GM10266 (cell line): Measurements from ENCODE around the gene ALPK3.

Experiments used
- DNase-seq: peaks from one replicate; pipeline ENCODE4 v3.0.0; 2012; ENCODE audit errors: extremely low spot score
- CTCF ChIP-seq: IDR thresholded peaks from 2 replicates; pipeline ENCODE4 v1.5.1; 2012; ENCODE audit warnings: mild to moderate bottlenecking, low read depth; ENCODE audit not compliant: control insufficient read depth, insufficient read depth; ENCODE audit errors: missing control alignments

ALPK3 gene

DNA sequence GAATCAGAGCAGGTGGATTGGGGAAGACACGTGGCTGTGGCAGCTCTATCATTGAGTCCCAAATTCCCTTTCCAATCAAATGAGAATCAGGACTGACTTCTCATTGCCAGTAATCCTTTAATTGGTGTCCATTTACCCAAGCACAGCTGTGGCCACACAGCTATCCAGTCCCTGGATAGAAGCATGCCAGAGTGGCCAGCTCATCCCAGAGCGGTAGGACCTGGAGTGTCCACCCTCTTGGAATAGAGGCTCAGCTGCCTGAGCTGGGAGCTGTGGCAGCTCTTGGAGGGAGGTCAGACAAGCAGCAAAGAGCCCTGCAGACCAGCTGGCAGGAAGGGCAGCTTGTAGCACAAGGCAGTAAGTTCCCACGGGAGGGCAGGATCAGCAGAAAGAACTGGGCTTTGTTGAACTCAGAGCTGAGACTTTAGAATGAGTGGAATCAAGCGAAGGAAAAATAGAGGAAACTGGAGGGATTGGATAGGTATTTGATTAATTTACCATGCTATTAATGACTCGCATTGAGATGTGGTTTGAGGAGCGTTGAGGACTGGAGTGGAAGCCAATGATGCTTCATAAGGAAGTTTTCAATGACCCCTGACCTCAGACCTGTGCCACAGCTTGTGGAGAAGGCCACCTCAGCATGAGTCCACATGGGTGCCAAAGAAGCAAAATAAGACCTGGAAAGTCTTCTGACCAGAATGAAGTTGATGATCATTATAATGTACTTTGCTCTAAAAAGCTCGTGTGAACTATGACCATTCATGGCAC is 6.9 kb upstream of the ALPK3 start:
- no peak for TF ChIP-seq CTCF
- no peak for DNase-seq

DNA sequence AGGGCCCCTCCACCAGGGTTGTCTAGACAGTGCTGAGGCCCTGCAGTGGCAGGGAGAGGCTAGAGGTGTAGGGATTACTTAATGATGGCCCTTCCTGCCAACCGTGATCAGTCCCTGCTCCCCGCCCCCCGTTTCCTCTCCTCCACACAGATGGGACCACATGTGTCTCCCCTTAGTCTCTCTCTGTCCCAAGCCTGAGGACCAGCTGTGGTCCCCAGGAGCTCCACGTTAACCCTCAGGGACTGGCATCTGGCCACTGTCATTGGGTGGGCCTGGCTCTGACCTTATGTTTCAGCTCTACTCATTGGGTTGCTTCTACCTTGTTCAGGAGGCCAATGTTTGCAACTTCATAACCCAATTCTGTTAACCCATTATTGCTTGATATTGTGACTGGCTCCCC is 6.0 kb upstream of the ALPK3 start:
- no peak for TF ChIP-seq CTCF
- DNase-seq = no peak

GRCh38 chr15:84811828-84812227 is 5.3 kb upstream of the ALPK3 start:
- TF ChIP-seq CTCF = no peak

DNA sequence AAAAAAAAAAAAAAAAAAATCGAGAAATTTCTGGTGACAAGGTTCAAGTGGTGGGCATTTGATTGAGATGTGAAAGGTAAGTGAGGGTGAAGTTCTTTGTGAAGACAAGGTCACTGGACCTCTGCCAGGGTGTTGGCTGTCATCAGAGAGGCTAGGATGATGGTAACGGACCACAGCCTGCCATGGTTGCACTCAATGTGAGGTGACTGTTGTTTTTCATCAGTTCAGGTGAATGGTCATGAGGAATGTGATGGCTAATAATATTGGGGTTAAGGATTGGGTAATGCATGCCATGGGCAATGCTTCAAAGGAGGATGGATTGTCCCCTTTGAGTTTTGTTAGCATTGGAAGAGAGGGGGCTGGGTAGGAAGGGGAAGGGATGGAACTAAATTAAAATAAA is 4.3 kb upstream of the ALPK3 start:
- TF ChIP-seq CTCF = no peak
- DNase-seq = no peak

More at GRCh38 chr15:84811828-84812227, 5.3 kb upstream of the ALPK3 start:
- DNase-seq = no peak

GRCh38 chr15:84813435-84813834 is 3.7 kb upstream of the ALPK3 start:
- no peak for TF ChIP-seq CTCF
- no peak for DNase-seq

DNA sequence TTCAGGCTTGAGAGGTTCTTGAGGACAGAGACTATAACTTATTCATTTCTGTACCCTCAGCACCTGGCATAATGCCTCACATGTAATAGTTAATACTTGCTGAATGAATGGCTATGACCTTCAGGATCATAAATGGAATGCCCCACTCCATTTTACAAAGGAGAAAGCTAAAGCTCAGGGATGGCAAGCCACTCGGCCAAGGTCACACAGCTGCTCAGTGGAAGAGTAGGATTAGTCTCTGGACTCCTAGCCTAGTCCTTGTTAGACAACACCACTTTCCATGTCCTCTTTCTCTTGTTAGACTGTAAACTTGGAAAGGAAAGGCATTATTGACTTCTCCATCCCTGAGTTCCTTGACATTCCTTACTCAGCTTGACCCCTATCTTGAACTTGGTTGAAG is 3.2 kb upstream of the ALPK3 start:
- TF ChIP-seq CTCF = no peak
- no peak for DNase-seq

DNA sequence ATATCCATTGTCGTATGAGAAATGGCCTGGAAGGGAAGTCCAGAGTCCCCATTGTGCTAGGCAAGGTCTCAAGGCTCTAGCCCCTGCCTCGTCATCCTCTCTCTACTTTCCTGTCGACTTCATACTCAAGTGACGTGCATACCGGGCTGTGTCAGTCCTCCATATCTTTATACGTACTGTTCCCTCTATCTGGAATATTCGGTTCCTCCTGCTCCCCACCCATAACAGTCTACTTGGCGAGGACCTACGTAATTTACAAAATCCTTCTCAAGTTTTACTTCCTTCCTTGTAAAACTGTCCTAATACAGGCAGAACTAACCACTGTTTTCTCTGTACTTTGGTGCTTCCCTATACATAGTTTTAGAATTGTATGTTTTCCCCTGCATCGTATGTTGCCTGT is 2.2 kb upstream of the ALPK3 start:
- DNase-seq = no peak
- TF ChIP-seq CTCF = no peak
